NCI-H69 (cell line): ENCODE measurements around the gene CDCP2.

Experiments
- DNase-seq: peaks from one replicate; lab custom pipeline; 2025; lab: John Stamatoyannopoulos, UW

Gene CDCP2

DNA sequence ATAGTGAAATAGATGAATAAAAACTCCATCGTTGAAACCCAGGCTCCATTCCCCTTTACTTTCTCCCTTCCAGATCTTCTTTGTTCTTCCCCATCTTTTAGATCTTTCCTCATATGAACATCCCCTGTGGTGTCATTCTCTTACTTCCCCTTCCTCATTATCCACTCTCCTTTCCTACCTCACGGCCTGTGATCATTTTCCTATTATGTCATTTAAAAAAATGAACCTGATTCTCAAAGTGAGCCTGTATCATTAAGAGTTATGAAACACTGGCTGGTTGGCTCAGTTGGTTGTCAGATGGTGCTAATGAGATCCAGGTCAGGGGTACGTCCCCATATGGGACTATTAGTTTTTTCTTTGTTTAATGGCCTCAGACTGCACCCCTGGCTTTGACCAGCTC is 61.1 kb downstream of the CDCP2 start:
- no peak for DNase-seq

DNA sequence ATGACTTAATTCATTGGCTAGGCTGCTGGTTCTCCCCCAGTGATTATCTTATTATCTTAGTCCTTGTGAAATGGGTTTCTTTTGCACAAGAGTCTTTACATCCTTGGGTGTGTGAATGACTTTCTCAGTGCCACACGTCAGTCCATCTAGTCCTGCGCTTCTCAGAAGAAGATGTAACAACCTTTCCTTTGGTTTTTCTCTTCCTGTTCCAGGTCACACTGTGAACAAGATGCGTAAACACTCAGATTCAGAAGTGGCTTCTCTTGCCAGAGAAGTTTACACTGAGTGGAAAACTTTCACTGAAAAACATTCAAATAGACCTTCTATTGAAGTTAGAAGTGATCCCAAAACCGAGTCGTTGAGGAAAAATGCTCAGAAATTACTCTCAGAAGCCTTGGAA is 64.4 kb downstream of the CDCP2 start:
- DNase-seq: no peak

DNA sequence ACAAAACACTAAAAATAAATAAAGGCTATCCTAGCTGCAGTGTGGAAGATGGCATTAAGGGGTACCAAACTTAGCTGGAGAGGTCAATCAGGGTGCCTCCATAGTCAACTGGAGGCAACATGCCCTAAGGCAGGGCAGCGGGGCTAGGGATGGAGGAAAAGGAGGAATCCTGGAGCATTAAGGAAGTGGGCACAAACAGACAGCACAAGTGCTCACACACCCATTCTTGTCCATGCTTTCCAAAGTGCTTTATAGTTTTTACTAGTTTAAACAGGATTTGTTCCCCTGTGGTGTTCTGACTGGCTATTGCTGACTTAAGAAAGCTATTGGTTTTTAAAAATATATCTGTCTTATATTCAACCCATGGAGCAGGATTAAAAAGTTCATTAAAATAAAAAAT is 66.0 kb downstream of the CDCP2 start:
- no peak for DNase-seq

GRCh38 chr1:54084794-54085193 is 68.0 kb downstream of the CDCP2 start:
- no peak for DNase-seq
